K562 (cell line): ENCODE measurements around the gene VPS9D1. TPM values are rescaled to one million over a fixed set of nuclear protein-coding genes. Genes with fewer than 3 reads are reported as not detected.

ENCODE experiments used
- ATF2 ChIP-seq: sonication (generic); formaldehyde crosslinking; IDR thresholded peaks from 2 replicates; pipeline ENCODE4 v1.8.1; 2022; ENCODE audit warnings: missing genetic modification reagents
- CBX3 ChIP-seq, 2 experiments: IDR thresholded peaks; 1 replicate in 1 of 2; 2 replicates in 1 of 2; pipeline ENCODE4 v1.6.1; 2012; ENCODE audit warnings: inconsistent platforms in 2 of 2, low read length in 2 of 2, borderline replicate concordance in 1 of 2, control low read depth in 1 of 2
- CGGBP1 ChIP-seq: fragments of 250-450 bp; sonication (Bioruptor Pico); IDR thresholded peaks from 2 replicates; pipeline ENCODE4 v1.9.0; 2021; ENCODE audit warnings: mild to moderate bottlenecking
- CHD2 ChIP-seq: IDR thresholded peaks from 2 replicates; pipeline ENCODE4 v1.6.1; 2011; ENCODE audit warnings: low read depth, low read length
- ETV5 ChIP-seq: sonication (generic); formaldehyde crosslinking; IDR thresholded peaks from 2 replicates; pipeline ENCODE4 v1.4.0; 2020; ENCODE audit warnings: low read depth, mild to moderate bottlenecking, missing genetic modification reagents
- GABPB1 ChIP-seq: sonication (generic); formaldehyde crosslinking; IDR thresholded peaks from 2 replicates; pipeline ENCODE4 v1.8.0; 2022; ENCODE audit warnings: mild to moderate bottlenecking, missing genetic modification reagents
- HBP1 ChIP-seq: fragments of 450-650 bp; formaldehyde crosslinking; IDR thresholded peaks from 2 replicates; pipeline ENCODE4 v1.4.0; 2022; ENCODE audit warnings: missing genetic modification characterization
- KLF16 ChIP-seq: IDR thresholded peaks from 2 replicates; pipeline ENCODE4 v1.6.1; 2016; ENCODE audit warnings: antibody characterized with exemption
- LARP7 ChIP-seq: fragments of 450-650 bp; IDR thresholded peaks from 2 replicates; pipeline ENCODE4 v1.6.1; 2016
- MED1 ChIP-seq: sonication (generic); formaldehyde crosslinking; IDR thresholded peaks from 2 replicates; pipeline ENCODE4 v1.8.1; 2023; ENCODE audit warnings: missing genetic modification reagents, borderline replicate concordance
- MLLT1 ChIP-seq, 2 experiments: fragments of 450-650 bp; IDR thresholded peaks; 2 replicates each; pipeline ENCODE4 v1.6.1; 2016
- NR0B1 ChIP-seq: fragments of 450-650 bp; IDR thresholded peaks from one replicate; pipeline ENCODE4 v1.6.1; 2018; ENCODE audit warnings: mild to moderate bottlenecking, moderate library complexity; ENCODE audit not compliant: partially characterized antibody
- PTBP1 ChIP-seq: fragments of 200-400 bp; formaldehyde crosslinking; IDR thresholded peaks from 2 replicates; pipeline ENCODE4 v1.6.1; 2017; ENCODE audit warnings: low read depth, low read length
- RBM34 ChIP-seq: fragments of 200-400 bp; formaldehyde crosslinking; IDR thresholded peaks from 2 replicates; pipeline ENCODE4 v1.6.1; 2018; ENCODE audit warnings: low read length, borderline replicate concordance; ENCODE audit not compliant: insufficient read depth
- RNF2 ChIP-seq: sonication (generic); IDR thresholded peaks from 2 replicates; pipeline ENCODE4 v1.6.1; 2016
- RUNX1 ChIP-seq: sonication (generic); IDR thresholded peaks from 2 replicates; pipeline ENCODE4 v1.6.1; 2016; ENCODE audit warnings: antibody characterized with exemption, low read depth
- SREBF2 ChIP-seq: sonication (generic); formaldehyde crosslinking; IDR thresholded peaks from 2 replicates; pipeline ENCODE4 v1.4.0; 2020; ENCODE audit warnings: mild to moderate bottlenecking, missing genetic modification reagents
- TCF3 ChIP-seq: sonication (generic); formaldehyde crosslinking; IDR thresholded peaks from 2 replicates; pipeline ENCODE4 v1.4.0; 2020; ENCODE audit warnings: mild to moderate bottlenecking, missing genetic modification reagents
- XRCC4 ChIP-seq: IDR thresholded peaks from one replicate; pipeline ENCODE4 v1.6.1; 2011; ENCODE audit not compliant: insufficient read depth, insufficient read length; ENCODE audit errors: extremely low read depth
- ZNF197 ChIP-seq: fragments of 200-800 bp; sonication (Bioruptor generic); IDR thresholded peaks from 2 replicates; pipeline ENCODE4 v1.6.1; 2016; ENCODE audit warnings: low read depth, missing genetic modification characterization, missing compliant biosample characterization
- ZNF24 ChIP-seq: fragments of 450-650 bp; IDR thresholded peaks from 2 replicates; pipeline ENCODE4 v1.6.1; 2016
- ZNF347 ChIP-seq: fragments of 450-650 bp; formaldehyde crosslinking; IDR thresholded peaks from 2 replicates; pipeline ENCODE4 v1.4.0; 2020; ENCODE audit warnings: low read depth, mild to moderate bottlenecking, moderate library complexity
- ZNF445 ChIP-seq: fragments of 250-450 bp; sonication (Bioruptor Pico); IDR thresholded peaks from 2 replicates; pipeline ENCODE4 v1.4.0; 2020; ENCODE audit warnings: low read depth, mild to moderate bottlenecking, moderate library complexity
- ZNF655 ChIP-seq: fragments of 250-450 bp; sonication (Bioruptor Pico); IDR thresholded peaks from 2 replicates; pipeline ENCODE4 v1.5.0; 2021
- polyA plus RNA-seq, 8 experiments: library from polyadenylated mRNA; depleted of rRNA in 4 of 8; stranded (reverse) in 5 of 8; unstranded in 3 of 8; fragments of >200 nt; fragmentation: Nextera tagmentation in 2 of 8; fragmentation: Illumina TruSeq in 1 of 8; extraction: Ambion mirVana in 2 of 8; extraction: Trizol in 1 of 8; gene quantifications; 2 replicates each; pipeline versions ENCODE4 v1.2.1 to v1.2.3, GENCODE V29; 2011 to 2014; ENCODE audit warnings: inconsistent platforms in 1 of 8, missing spikeins in 1 of 8
- total RNA-seq, 7 experiments: library from RNA; depleted of rRNA in 6 of 7; stranded (reverse); fragments of >200 nt in 6 of 7; fragmentation: Illumina TruSeq in 2 of 7; extraction: Trizol in 2 of 7; gene quantifications; 2 replicates each; pipeline versions ENCODE4 v1.2.1 to v1.2.3, GENCODE V29; 2011 to 2021; ENCODE audit warnings: low replicate concordance in 1 of 7

Gene VPS9D1
- total and polyA plus RNA-seq, 9 of the 15 experiments (the other 6 are each of a cell fraction or from before 2014, with no cell fraction given) = 0.33 to 3.1 (median 1.1) TPM

GRCh38 chr16:89686520-89687091 is 34.1 kb downstream of the VPS9D1 start, which contains the start of gene CDK10 (continued):
- TF ChIP-seq CGGBP1 (CRISPR knock-in tag) = no peak
- TF ChIP-seq RUNX1 = no peak
- no peak for TF ChIP-seq ZNF655 (CRISPR knock-in tag)
- no peak for TF ChIP-seq MLLT1 (IDR thresholded peaks at IDR 0.05)
- TF ChIP-seq RBM34 = no peak
- no peak for TF ChIP-seq ATF2 (CRISPR knock-in tag)
- TF ChIP-seq XRCC4 = no peak
- peak; percentile 64 for TF ChIP-seq GABPB1
- TF ChIP-seq ZNF197 (CRISPR knock-in tag) = no peak
- TF ChIP-seq TCF3 (CRISPR knock-in tag) = no peak
- no peak for TF ChIP-seq PTBP1
- no peak for TF ChIP-seq ZNF445 (CRISPR knock-in tag)
- TF ChIP-seq ETV5 = peak; percentile 61; the same call in 1 of the 2 replicates
- TF ChIP-seq KLF16 = no peak
- no peak for TF ChIP-seq ZNF24
- no peak for TF ChIP-seq HBP1 (CRISPR knock-in tag)
- TF ChIP-seq CHD2 = no peak
- TF ChIP-seq CBX3 (IDR thresholded peaks at IDR 0.05; ENCODE audit: borderline replicate concordance in 1 of 2, low read length in 2 of 2) = no peak; a peak in 1 of 3 replicates
- no peak for TF ChIP-seq LARP7
- TF ChIP-seq SREBF2 (CRISPR knock-in tag) = no peak
- no peak for TF ChIP-seq RNF2
- no peak for TF ChIP-seq ZNF347 (CRISPR knock-in tag)
- no peak for TF ChIP-seq MED1 (CRISPR knock-in tag)
- TF ChIP-seq NR0B1 = no peak
